SK-MEL-5 (cell line): ENCODE measurements around the gene ZNF655. TPM values are rescaled to one million over a fixed set of nuclear protein-coding genes. Genes with fewer than 3 reads are reported as not detected.

Source experiments
- DNase-seq: peaks from one replicate; pipeline ENCODE4 v3.0.0-alpha.2; 2016; ENCODE audit warnings: low read depth, low spot score
- in situ Hi-C: cut with HindIII; loops from 2 replicates; pipeline ENCODE4 v1.10.0; 2016; ENCODE audit warnings: low sequenced_read_pairs, high pct_unique_total_duplicates, low pct_unique_long_range_greater_than_20kb
- total RNA-seq: library from RNA; depleted of rRNA; stranded (reverse); fragments of >200 nt; shearing (Covaris generic); gene quantifications from 2 replicates; pipeline ENCODE4 v1.2.3, GENCODE V29; 2014; rRNA removed

The ZNF655 gene
- total RNA-seq, 1 experiment from 2014 or later, result 105 TPM

GRCh38 chr7:99623091-99623693 is 64.8 kb downstream of the ZNF655 start:
- no peak for DNase-seq
- in situ Hi-C loops, result no loop called here

DNA sequence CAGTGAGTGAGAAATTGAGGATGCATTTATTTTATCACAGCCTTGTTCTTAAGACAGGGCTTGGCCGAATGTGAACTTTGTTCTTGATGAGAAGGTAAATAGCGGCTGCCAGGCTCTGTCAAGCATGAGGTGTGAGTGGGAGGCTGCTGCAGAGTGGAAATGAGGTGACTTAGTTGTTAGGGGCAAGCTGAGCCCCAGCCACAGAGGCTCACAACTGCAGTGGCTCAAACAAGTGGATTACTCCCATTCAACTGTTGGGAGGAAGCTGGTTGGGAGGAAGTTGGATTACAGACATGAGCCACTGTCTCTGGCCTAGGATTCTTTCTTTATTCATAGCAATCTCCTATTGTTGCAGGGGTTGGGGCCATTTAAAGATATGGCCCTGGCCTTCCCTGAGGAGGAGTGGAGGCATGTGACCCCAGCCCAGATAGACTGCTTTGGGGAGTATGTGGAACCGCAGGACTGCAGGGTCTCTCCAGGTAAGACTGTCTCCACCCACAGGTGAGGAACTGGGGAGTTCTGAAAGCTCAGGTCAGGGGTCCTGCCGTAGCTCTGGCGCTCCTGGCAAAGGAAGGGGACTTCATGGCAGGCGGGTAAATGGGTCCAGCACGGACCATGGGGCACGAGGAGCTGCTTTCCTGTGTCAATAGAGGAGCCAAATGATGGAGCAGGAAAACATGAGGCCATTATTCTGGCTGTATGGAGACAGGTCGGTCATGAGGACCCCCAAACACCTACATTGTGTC is 65.4 kb downstream of the ZNF655 start:
- no peak for DNase-seq
- in situ Hi-C loops, result no loop called here

DNA sequence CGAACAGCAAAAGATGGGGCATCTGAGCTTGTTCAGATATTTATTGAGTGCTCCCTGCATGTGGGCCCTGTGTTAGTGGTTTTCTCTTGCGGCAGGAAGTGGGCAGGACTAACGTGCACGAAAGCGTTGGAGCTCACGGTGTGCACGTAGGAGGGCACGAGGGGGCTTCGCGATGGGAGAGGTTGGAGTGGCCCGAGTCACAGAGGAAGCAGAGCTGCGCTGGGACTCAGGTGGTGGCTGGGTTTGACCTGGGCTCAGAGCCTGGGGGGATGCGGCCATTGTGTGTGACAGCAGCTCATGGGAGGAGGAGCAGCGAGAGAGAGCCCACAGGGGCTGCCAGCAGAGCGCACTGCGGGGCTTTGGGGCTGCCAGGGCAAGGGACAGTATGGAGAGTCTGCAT is 66.0 kb downstream of the ZNF655 start:
- DNase-seq, result no peak
- in situ Hi-C loops, result no loop called here

GRCh38 chr7:99625321-99625720 is 66.9 kb downstream of the ZNF655 start:
- in situ Hi-C loops, result no loop called here
- DNase-seq, result no peak

- in situ Hi-C loops, result no loop called here
- no peak for DNase-seq
Measured at GRCh38 chr7:99625961-99626360, 67.5 kb downstream of the ZNF655 start.

Other genes with a start within 250 kb of the ZNF655 start
- gene ARPC1A, start 232.7 kb upstream of the ZNF655 start, total RNA-seq, result 317 and 342 TPM in 2 replicates
- 1,635 and 1,714 TPM in 2 replicates for gene ARPC1B, start 183.9 kb upstream of the ZNF655 start, total RNA-seq
- 54.2 and 55.6 TPM in 2 replicates for gene PDAP1, start 150.0 kb upstream of the ZNF655 start, total RNA-seq
- 228 and 236 TPM in 2 replicates for gene BUD31, start 149.7 kb upstream of the ZNF655 start, total RNA-seq
- 17.4 and 18.4 TPM in 2 replicates for gene PTCD1, start 119.8 kb upstream of the ZNF655 start, total RNA-seq
- 48.8 and 53.7 TPM in 2 replicates for gene CPSF4, start 119.7 kb upstream of the ZNF655 start, total RNA-seq
- gene ATP5MF, start 92.5 kb upstream of the ZNF655 start, total RNA-seq, result 998 and 1,034 TPM in 2 replicates
- gene ZNF789, start 85.8 kb upstream of the ZNF655 start, total RNA-seq, result 14.2 and 15.9 TPM in 2 replicates
- gene ZNF394, start 58.4 kb upstream of the ZNF655 start, total RNA-seq, result 36.5 and 40.5 TPM in 2 replicates
- gene ZKSCAN5, start 54.0 kb upstream of the ZNF655 start, total RNA-seq, result 24.6 and 26.2 TPM in 2 replicates
- 16.5 and 19.5 TPM in 2 replicates for gene FAM200A, start 6.5 kb upstream of the ZNF655 start, total RNA-seq
- gene TMEM225B, start 39.6 kb downstream of the ZNF655 start, total RNA-seq, result 0.53 TPM in 1 of 2 replicates, not detected in the other
- 16.9 and 18.2 TPM in 2 replicates for gene ZSCAN25, start 58.3 kb downstream of the ZNF655 start, total RNA-seq
- not detected in 2 replicates for gene CYP3A5, start 121.4 kb downstream of the ZNF655 start, total RNA-seq
- gene CYP3A7, start 176.6 kb downstream of the ZNF655 start, total RNA-seq, result not detected in 2 replicates
- gene CYP3A4, start 225.5 kb downstream of the ZNF655 start, total RNA-seq, result not detected in 2 replicates